RPMI8226 (cell line): Measurements from ENCODE around the gene FLRT1.
A peak's percentile ranks its signal among the peaks of the same experiment; 100 is the strongest.

ENCODE experiments used
- DNase-seq: peaks from one replicate; pipeline ENCODE4 v3.0.0-alpha.2; 2015

The FLRT1 gene

GRCh38 chr11:64007629-64008282 lies 28.0 kb upstream of the FLRT1 start:
- no peak for DNase-seq

GRCh38 chr11:64008283-64008913 lies 27.3 kb upstream of the FLRT1 start:
- DNase-seq: no peak

DNA sequence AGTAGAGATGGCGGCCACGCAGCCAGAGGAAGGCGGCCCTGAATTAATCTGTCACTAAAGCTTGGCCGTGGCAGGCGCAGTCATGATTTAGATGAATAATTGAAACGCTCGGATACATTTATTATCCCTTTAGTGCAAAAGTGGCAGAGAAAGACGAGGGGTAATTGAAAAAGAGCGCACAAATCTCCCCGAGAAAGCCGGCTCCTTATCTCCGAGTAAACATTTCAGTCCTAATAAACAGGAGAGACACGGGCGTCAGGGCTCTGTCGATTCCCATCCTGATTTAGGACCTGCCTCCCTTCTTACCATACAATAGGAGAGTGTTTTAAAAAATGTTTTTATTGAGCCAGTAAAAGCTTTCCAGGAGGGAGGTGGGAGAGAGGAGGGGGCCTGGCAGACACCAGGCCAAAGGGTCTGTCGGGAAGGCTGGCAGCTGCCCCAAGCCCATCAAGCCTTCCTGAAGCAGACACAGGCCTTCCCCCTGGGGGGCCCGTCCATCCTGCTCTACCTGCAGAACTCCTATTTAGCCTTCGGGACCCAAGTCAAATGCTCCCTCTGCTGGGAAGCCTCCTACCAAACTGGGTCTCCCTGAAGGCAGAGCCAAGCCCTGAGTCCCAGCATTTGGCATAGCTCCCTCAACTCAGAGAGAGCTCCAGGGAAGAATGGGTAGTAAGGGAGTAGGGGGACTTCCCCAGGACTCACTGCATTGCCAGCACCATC lies 26.7 kb upstream of the FLRT1 start:
- DNase-seq: no peak

GRCh38 chr11:64009710-64010109 lies 26.0 kb upstream of the FLRT1 start:
- no peak for DNase-seq

GRCh38 chr11:64010783-64011182 lies 24.9 kb upstream of the FLRT1 start:
- DNase-seq: no peak

GRCh38 chr11:64011371-64011770 lies 24.4 kb upstream of the FLRT1 start:
- no peak for DNase-seq

DNA sequence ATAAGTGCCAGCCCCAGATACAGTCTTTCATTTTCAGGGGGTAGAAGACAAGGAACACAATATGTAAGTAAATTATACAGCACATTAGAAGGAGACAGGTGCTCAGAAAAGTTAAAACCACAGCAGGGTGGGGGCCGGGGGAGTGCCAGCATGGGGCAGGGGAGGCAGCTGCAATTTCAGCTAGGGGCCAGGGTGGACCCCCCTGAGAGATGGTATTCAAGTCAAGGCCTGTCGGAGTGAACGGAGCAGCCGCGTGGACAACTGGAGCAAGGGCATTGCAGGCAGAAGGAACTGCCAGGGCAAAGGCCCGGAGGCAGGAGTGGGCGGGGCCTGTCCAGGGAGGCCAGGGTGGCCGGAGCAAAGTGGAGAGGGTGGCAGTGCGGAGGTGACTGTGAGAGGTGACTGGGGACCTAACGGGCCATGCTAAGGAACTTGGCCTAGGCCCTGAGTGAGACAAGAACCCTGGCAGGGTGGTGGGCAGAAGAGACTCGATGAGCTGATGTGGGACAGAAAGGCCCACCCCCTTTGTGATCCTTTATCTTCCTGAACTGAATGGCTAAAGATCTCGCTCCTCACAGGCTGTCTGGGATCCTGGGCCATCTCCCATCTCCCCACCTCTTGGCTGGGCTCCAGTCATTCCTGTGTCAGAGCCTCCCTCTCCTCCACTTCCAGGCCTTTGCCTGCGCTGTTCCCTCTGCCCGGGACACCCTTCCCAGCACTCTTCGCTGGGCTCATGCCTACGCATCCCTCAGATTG lies 22.4 kb upstream of the FLRT1 start:
- no peak for DNase-seq

GRCh38 chr11:64014356-64014755 lies 21.4 kb upstream of the FLRT1 start:
- no peak for DNase-seq

DNA sequence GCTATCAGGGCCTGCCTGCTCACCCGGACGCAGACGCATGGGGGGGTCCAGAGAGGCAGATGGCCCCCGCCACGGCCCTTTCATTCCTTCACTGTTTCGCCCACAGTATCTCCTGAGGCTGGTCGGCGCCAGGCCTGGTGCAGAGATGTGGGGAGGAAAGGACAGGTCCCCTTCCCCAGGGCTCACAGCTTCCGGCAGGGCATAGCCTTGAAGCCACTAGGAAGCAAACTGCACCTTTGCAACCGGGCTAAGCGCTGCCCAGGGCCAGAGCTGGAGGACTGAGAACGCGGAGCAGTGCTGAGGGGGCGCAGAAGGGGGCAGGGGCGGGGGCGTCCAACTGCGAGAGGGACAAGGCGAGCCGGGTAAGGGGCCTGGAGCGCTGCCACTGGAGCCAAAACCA lies 20.2 kb upstream of the FLRT1 start:
- DNase-seq: no peak

DNA sequence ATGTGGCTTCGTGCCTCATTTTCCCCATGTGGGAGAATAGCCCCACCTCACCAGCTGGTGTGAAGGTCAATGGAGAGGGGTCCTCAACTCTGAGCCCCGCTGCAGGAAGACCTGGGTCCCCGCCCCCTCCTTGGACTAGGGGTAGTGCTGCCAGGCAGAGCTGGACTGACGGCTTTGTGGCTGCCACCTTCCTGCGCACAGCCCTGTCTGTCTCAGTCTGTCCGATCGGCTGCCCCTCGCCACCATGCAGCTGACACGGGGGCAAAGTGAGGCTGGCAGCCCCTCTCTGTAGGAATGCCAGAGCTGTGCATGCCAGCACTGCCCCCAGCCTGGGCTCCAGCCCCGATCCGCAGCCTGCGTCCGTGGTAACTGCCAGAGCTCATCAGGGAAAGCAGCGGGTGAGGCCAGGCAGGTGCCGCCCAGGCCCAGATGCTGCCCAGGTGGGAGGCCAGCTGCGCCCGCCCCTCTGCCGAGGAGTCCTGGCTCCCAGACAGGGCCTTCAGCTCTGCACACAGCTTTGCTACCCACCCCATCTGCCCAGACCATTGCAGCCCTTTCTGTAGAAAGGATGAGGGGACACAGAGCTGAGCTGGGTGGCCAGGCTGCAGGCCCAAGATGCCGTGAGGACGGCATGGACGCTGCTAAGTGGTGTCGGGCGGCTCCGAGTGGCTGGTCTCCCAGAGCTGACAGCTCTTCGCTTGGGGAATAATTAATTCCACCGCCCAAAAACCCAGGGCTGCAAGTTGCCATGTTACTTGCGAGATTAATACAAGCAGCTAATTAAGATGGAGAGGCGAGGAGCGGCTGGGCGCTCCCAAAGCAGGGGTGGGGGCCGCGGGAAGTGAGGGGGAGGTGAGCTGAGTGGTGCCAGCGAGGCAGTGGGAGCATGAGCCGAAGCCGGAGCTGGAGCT lies 19.5 kb upstream of the FLRT1 start:
- DNase-seq: no peak

DNA sequence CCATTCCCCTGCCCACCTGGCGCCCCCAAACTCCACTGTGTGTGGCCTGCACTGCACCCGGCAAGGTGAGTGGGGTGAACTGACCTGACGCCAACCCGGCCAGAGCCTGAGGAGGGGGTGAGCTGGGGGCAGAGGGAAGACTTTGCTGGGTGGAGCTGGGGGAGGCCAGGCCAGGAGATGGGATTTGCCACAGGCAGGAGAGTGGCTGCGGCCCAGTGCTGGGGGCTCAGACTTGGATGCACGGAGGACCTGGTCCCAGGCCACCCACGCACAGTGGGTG lies 17.8 kb upstream of the FLRT1 start:
- no peak for DNase-seq

- peak; percentile 77 for DNase-seq
These were observed 17.4 kb upstream of the FLRT1 start for GRCh38 chr11:64018310-64018709.

DNA sequence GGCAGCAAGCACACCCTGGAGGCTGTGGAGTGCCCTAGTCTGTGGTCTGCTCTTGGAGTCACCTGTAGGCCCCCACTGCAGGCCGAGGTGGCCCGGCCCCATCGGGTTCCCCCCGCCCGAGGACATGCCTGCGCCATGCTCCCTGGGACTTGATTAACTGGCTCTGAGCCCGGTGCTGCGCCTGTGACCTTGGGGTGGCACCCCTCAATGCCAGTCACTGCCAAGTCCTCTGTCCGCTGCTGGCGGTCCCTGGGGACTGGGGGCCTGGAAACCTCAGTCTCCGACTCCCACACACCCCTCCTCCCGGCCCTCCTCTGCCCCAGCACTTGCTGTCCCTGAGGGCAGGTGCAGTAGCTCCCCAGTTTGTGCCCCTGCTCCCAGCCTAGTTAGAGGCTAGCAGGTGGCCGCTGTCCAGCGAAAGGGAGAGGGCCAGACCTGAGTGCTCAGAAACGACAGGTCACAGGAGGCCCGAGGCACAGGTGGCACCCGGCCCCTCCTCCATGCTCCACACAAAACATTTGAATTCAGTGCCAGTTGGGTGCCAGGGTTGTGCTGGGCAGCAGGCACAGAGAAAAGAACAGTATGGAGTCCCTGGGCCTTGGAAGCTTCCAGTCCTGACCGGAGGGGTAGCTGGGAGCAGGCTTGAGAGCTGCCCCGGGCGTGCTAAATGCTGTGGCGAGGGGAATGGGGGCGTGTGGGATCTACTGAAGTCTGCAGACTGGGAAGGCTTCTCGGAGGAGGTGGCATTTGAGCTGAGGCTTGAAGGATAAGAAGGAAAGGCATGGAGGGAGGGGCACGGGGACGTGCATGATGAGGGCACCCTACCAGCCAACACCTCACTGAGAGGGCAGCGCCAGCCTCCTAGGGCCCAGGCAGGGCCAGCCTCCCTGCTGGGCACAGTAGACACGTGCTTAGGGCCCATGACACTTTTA lies 16.4 kb upstream of the FLRT1 start:
- peak; percentile 70 for DNase-seq

- no peak for DNase-seq
These were observed 14.6 kb upstream of the FLRT1 start for GRCh38 chr11:64020976-64021756.

- no peak for DNase-seq
These were observed 14.0 kb upstream of the FLRT1 start for GRCh38 chr11:64021757-64022093.

DNA sequence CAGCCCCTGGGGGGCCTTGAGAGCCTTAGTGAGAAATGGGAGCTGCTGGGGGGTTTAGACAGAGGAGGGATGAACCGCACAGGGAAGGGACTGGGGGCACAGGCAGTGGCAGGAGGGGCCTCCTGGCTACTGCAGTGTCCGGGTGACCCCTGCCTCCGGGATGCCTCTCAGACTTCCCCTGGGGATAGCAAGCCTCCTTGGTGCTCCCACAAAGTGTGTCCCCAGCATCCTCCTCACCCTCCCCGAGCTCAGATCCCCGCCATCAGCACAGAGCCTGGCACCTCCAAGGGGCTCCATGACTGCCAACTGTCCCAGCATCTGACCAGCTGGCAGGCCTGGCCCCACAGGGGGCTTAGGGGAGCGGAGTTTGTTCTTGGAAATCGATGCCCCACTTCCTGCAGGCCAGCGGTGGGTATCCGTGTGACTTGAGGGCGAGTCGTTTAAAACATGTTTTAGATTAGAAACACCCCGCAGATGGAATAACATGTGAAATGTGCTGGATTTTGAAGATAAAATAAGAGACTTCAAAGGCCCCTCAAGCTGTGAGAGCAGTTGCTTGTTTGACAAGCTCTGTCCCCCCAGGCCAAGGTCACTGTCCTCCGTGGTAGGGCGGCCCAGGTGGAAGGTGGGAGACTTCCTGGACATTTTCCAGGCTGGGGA lies 13.5 kb upstream of the FLRT1 start:
- no peak for DNase-seq

- DNase-seq: no peak
These were observed 11.7 kb upstream of the FLRT1 start for GRCh38 chr11:64023712-64024710.

DNA sequence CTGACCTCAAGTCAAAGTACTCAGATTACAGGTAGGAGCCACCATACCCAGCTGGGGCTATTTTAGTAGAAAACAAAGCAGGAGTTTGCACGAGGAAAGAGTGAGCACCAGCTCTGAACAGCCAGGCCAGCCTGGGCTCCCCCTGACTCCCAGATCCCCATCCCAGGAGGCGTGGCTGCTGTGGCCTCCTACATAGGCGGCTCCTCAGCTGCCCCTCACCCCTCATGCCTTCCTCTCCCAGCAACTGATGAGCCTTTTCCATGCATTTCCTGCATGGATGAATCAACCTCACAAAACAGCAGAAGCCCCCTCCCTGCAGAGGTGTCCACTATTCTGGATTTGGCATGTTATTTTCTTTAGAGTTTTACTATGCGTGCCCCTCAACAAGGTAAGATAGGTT lies 10.5 kb upstream of the FLRT1 start:
- no peak for DNase-seq
